SH-SY5Y (cell line): ENCODE measurements around the gene WFIKKN1.

Experiments used
- GATA2 ChIP-seq: IDR thresholded peaks from 2 replicates; pipeline ENCODE4 v1.6.1; 2011; ENCODE audit warnings: mild to moderate bottlenecking, low read depth, low read length
- GATA3 ChIP-seq: IDR thresholded peaks from 2 replicates; pipeline ENCODE4 v1.6.1; 2011; ENCODE audit warnings: low read depth, mild to moderate bottlenecking, low read length, moderate library complexity

GRCh38 chr16:661184-661821 is 30.5 kb downstream of the WFIKKN1 start:
- TF ChIP-seq GATA2 (no peak), GATA3 (no peak)
